Mesodermal cell (in vitro differentiated cells): ENCODE data around the gene ADCY10.
"Not testable (repeated sequence)": the region's sequence is repeated elsewhere in the genome, so short reads cannot be mapped to it uniquely, and the experiment has no call there.

Experiments used
- H3K27ac ChIP-seq: 2 replicates; pipeline ENCODE4 v1.7.0; 2013; ENCODE audit warnings: mild to moderate bottlenecking, low read depth, low read length, moderate library complexity; ENCODE audit not compliant: severe bottlenecking
- H3K36me3 ChIP-seq: 2 replicates; pipeline ENCODE4 v1.7.1; 2013; ENCODE audit warnings: mild to moderate bottlenecking, low read length, moderate library complexity; ENCODE audit not compliant: control insufficient read depth, insufficient read depth
- H3K4me1 ChIP-seq: one replicate; pipeline ENCODE4 v1.7.1; 2013; ENCODE audit warnings: mild to moderate bottlenecking, low read length; ENCODE audit not compliant: insufficient read depth, control insufficient read depth, poor library complexity, severe bottlenecking
- H3K4me3 ChIP-seq: 2 replicates; pipeline ENCODE4 v1.7.0; 2013; ENCODE audit warnings: low read length, control low read depth, mild to moderate bottlenecking; ENCODE audit not compliant: insufficient read depth, poor library complexity, severe bottlenecking; ENCODE audit errors: extremely low read depth
- H3K9me3 ChIP-seq: 2 replicates; pipeline ENCODE4 v1.7.1; 2013; ENCODE audit warnings: mild to moderate bottlenecking, low read length, moderate library complexity; ENCODE audit not compliant: control insufficient read depth
- WGBS, 2 experiments: methylation state at CpG; one replicate each; pipeline ENCODE4 v1.1.5; 2013; ENCODE audit warnings: missing lambda C conversion rate in 2 of 2; ENCODE audit not compliant: insufficient coverage in 2 of 2; 5-methylcytosine and 5-hydroxymethylcytosine counted together

Gene ADCY10

GRCh38 chr1:167806676-167807075 is 107.3 kb downstream of the ADCY10 start:
- H3K4me3 ChIP-seq, H3K4me1 ChIP-seq, H3K27ac ChIP-seq: not testable (repeated sequence)
- WGBS, 2 experiments = 94 to 100% methylated on average over 1 to 9 of the region's 12 CpGs
- Histone ChIP-seq H3K36me3 (peaks cover 13% of the 10 kb centered on the region), H3K9me3 (peaks cover 11% of the 10 kb centered on the region)

- peaks cover 18% of the 10 kb centered on the region for H3K36me3 ChIP-seq
- H3K9me3 ChIP-seq = peaks cover 12% of the 10 kb centered on the region
- not testable (repeated sequence) for H3K27ac ChIP-seq, H3K4me3 ChIP-seq, H3K4me1 ChIP-seq
- WGBS, 2 experiments = 84 to 86% methylated on average over 22 of the region's 23 CpGs
Measured at GRCh38 chr1:167806235-167806634, 107.7 kb downstream of the ADCY10 start.

GRCh38 chr1:167805041-167805556 is 108.8 kb downstream of the ADCY10 start:
- Histone ChIP-seq H3K36me3 (peaks cover 21% of the 10 kb centered on the region), H3K9me3 (peaks cover 12% of the 10 kb centered on the region), H3K4me3 (no peak overlapping the region), H3K27ac (no peak overlapping the region), H3K4me1 (peaks cover 3% of the 10 kb centered on the region)
- 81 to 100% methylated on average over 2 to 4 of the region's 4 CpGs for WGBS, 2 experiments

DNA sequence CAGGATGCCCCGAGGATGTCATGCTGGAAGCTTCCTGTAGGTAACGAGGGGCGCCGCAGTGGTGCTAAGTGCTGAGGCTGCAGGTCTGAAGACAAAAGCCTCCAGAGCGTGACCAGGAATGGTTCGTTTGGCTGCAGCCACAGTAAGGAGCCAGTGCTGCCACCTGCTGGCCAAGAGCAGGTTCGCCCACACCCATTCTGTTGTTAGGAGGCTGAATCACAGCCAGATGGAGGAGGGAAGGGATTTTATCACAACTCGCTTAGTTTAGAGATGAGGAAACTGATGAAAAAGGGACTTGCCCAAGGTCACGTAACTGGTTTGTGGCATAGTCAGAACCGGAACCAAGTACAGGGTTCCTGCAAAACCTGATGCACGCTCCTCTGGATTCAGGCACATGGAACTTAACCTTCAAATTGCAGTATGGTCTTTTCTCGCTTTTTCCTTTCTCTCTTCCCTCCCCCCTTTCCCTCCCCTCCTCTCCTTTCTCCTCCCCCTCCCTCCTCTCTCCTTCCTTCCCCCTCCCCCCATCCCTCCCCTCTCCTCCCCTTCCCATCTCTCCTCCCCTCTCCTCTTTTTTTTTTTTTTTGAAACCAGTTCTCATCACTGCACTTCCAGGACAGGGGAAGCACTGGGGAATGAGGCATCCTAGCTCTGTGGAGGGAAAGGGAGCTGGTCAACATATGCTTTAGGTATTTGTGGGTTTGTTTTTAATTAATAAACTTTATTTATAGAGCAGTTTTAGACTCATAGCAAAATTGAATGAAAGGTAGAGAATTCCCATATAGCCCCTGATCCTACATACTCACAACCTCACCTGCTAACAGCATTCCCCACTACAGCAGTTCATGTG is 110.4 kb downstream of the ADCY10 start:
- 28 to 36% methylated on average over 10 to 11 of the region's 12 CpGs for WGBS, 2 experiments
- peaks cover 21% of the 10 kb centered on the region for H3K36me3 ChIP-seq

DNA sequence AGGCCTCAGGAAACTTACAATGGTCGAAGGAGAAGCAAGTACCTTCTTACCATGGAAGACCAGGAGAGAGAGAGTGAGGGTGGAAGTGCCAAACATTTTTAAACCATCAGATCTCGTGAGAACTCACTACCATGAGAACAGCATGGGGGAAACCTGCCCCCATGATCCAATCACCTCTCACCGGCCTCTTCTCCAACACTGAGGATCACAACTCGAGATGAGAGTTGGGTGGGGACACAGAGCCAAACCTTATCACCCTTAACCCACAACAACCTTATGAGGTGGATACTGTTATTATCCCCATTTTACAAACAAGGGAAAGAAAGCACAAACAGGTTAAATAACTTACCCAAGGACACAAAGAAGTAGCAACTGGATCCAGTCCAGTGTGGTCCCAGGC is 111.7 kb downstream of the ADCY10 start:
- H3K36me3 ChIP-seq = peaks cover 31% of the 10 kb centered on the region
- H3K4me1 ChIP-seq = peaks cover 12% of the 10 kb centered on the region
- WGBS, 2 experiments = 92% methylated on average over 2 of the region's 4 CpGs; no CpG with 5 or more reads in 1 of the 2 experiments
- peaks cover 12% of the 10 kb centered on the region for H3K9me3 ChIP-seq
- H3K27ac ChIP-seq = no peak overlapping the region
- H3K4me3 ChIP-seq = no peak overlapping the region

More for the DNA sequence above, 110.4 kb downstream of the ADCY10 start:
- Histone ChIP-seq H3K4me1 (peaks cover 10% of the 10 kb centered on the region), H3K4me3 (no peak overlapping the region), H3K9me3 (peaks cover 12% of the 10 kb centered on the region), H3K27ac (no peak overlapping the region)

DNA sequence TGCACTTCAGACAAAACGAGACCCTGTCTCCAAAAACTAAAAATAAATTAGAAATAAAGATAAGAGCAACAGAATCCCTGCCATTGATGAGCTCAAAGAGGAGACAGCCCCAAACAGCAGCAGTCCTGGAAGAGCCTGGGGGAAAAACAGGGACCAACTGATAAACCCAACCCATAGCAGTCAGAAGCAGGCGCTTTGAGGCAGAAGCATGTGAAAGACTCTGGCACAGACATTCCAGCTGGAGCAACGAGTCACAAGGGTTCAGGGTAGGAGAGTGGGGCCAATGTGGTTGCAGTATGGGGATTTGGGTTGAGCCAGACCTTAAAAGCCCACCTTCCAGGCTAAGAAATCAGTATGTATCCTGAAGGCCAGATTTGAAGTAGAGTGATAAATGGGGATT is 113.7 kb downstream of the ADCY10 start:
- H3K4me3 ChIP-seq = no peak overlapping the region
- 67 to 100% methylated on average over 1 of the region's 3 CpGs for WGBS, 2 experiments
- H3K36me3 ChIP-seq = peaks cover 31% of the 10 kb centered on the region
- H3K4me1 ChIP-seq = peaks cover 27% of the 10 kb centered on the region
- peak overlapping the region; percentile 29 for H3K27ac ChIP-seq
- peaks cover 12% of the 10 kb centered on the region for H3K9me3 ChIP-seq

GRCh38 chr1:167799747-167800146 is 114.2 kb downstream of the ADCY10 start:
- H3K4me1 ChIP-seq = peaks cover 27% of the 10 kb centered on the region
- no peak overlapping the region for H3K27ac ChIP-seq
- H3K4me3 ChIP-seq = no peak overlapping the region
- H3K9me3 ChIP-seq = peaks cover 12% of the 10 kb centered on the region
- WGBS, 2 experiments = 52 to 60% methylated on average over 3 of the region's 4 CpGs
- H3K36me3 ChIP-seq = peaks cover 31% of the 10 kb centered on the region

GRCh38 chr1:167798952-167799351 is 115.0 kb downstream of the ADCY10 start:
- H3K4me1 ChIP-seq = peaks cover 27% of the 10 kb centered on the region
- no peak overlapping the region for H3K4me3 ChIP-seq
- peaks cover 12% of the 10 kb centered on the region for H3K9me3 ChIP-seq
- peak overlapping the region; percentile 23 for H3K27ac ChIP-seq
- H3K36me3 ChIP-seq = peaks cover 33% of the 10 kb centered on the region
- WGBS, 2 experiments = 85 to 90% methylated on average over 2 of the region's 4 CpGs

GRCh38 chr1:167797015-167797414 is 116.9 kb downstream of the ADCY10 start:
- Histone ChIP-seq H3K27ac (peak overlapping the region; percentile 19), H3K4me3 (no peak overlapping the region), H3K36me3 (peaks cover 43% of the 10 kb centered on the region), H3K9me3 (peaks cover 5% of the 10 kb centered on the region), H3K4me1 (peaks cover 27% of the 10 kb centered on the region)
- no CpG with 5 or more reads among the region's 2 CpGs for WGBS, 2 experiments

- 73 to 76% methylated on average over 7 to 8 of the region's 10 CpGs for WGBS, 2 experiments
- Histone ChIP-seq H3K4me3 (no peak overlapping the region), H3K4me1 (peaks cover 27% of the 10 kb centered on the region), H3K9me3 (no peaks in the 10 kb centered on the region), H3K36me3 (peaks cover 42% of the 10 kb centered on the region), H3K27ac (peak overlapping the region; percentile 69)
Measured at GRCh38 chr1:167795810-167796740, 117.9 kb downstream of the ADCY10 start.
